ENCODE data around the gene MFAP5. TPM values are rescaled to one million over a fixed set of nuclear protein-coding genes. Genes with fewer than 3 reads are reported as not detected.
"Not testable (repeated sequence)": the region's sequence is repeated elsewhere in the genome, so short reads cannot be mapped to it uniquely, and the experiment has no call there.

Gene MFAP5
- total and polyA plus RNA-seq, 2 donors (not counting 3 experiments of a cell fraction or from before 2014, with no cell fraction given) = 0.39 TPM; not detected in 1

- Histone ChIP-seq H3K9ac (replicated peaks; ENCODE audit: extremely low read depth, insufficient read depth, low read length) (no peak overlapping the region), H3K27ac (ENCODE audit: insufficient read depth, low read depth, low read length) (no peak overlapping the region), H3K4me3 (replicated peaks in 1 of 3; ENCODE audit: insufficient read depth in 1 of 3, low read depth in 1 of 3, low read length in 3 of 3) (no peak overlapping the region), H3K27me3 (ENCODE audit: control insufficient read depth in 2 of 2, insufficient read depth in 2 of 2, low read length in 2 of 2) (peaks cover 8 to 13% of the 10 kb centered on the region in 2 experiments), H3K9me1 (replicated peaks; ENCODE audit: control insufficient read depth, extremely low read depth, insufficient read depth, low read length) (no peaks in the 10 kb centered on the region), H3K9me3 (replicated peaks; ENCODE audit: control insufficient read depth, insufficient read depth, low read length) (no peaks in the 10 kb centered on the region), H3K36me3 (ENCODE audit: control insufficient read depth in 2 of 2, extremely low read depth in 1 of 2, insufficient read depth in 2 of 2, low read length in 2 of 2) (no peaks in the 10 kb centered on the region), H3K4me1 (ENCODE audit: control insufficient read depth, extremely low read depth, insufficient read depth, low read length) (no peaks in the 10 kb centered on the region), H3K4me2 (ENCODE audit: insufficient read depth, low read length) (no peak overlapping the region), H4K20me1 (replicated peaks; ENCODE audit: control insufficient read depth, extremely low read depth, insufficient read depth, low read length) (no peaks in the 10 kb centered on the region), H2AFZ (ENCODE audit: low read depth, low read length) (no peak overlapping the region), H3K79me2 (ENCODE audit: control insufficient read depth, insufficient read depth, low read length) (no peaks in the 10 kb centered on the region)
- intact Hi-C loops (cut with micrococcal nuclease) (no loop called here), dilution Hi-C loops (cut with MboI; ENCODE audit: extremely low pct_ligation_motif_present, low sequenced_read_pairs) (no loop called here)
- BruUV-seq (replicated peaks) = no TSS peak
- CTCF ChIA-PET = no interaction called here
- no peak for TF ChIP-seq MAX (IDR thresholded peaks at IDR 0.05; ENCODE audit: insufficient read depth, insufficient read length)
- no peak for TF ChIP-seq EZH2 (IDR thresholded peaks at IDR 0.05; ENCODE audit: borderline replicate concordance, low read depth, low read length, severe bottlenecking)
- POLR2A ChIA-PET = no interaction called here
- no peak for DNase-seq (ENCODE audit: low read depth, low spot score)
- FAIRE-seq = no peak
Measured at GRCh38 chr12:8637244-8637643, 25.4 kb downstream of the MFAP5 start.

DNA sequence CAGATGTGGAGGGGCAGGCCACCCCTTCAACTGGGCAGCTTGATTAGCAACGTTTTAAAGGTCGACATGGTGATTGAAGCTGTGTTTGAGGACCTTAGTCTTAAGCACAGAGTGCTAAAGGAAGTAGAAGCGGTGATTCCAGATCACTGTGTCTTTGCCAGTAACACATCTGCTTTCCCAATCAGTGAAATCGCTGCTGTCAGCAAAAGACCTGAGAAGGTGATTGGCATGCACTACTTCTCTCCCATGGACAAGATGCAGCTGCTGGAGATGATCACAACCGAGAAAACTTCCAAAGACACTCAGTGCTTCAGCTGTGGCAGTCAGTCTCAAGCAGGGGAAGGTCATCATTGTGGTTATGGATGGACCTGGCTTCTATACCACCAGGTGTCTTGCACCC, 26.0 kb downstream of the MFAP5 start:
- Histone ChIP-seq H3K9me1 (replicated peaks; ENCODE audit: control insufficient read depth, extremely low read depth, insufficient read depth, low read length) (no peaks in the 10 kb centered on the region), H3K4me1 (ENCODE audit: control insufficient read depth, extremely low read depth, insufficient read depth, low read length) (no peaks in the 10 kb centered on the region), H3K79me2 (ENCODE audit: control insufficient read depth, insufficient read depth, low read length) (no peaks in the 10 kb centered on the region), H3K9me3 (replicated peaks; ENCODE audit: control insufficient read depth, insufficient read depth, low read length) (no peaks in the 10 kb centered on the region), H3K4me2 (ENCODE audit: insufficient read depth, low read length) (no peak overlapping the region), H3K27me3 (ENCODE audit: control insufficient read depth in 2 of 2, insufficient read depth in 2 of 2, low read length in 2 of 2) (peaks cover 8 to 13% of the 10 kb centered on the region in 2 experiments), H4K20me1 (replicated peaks; ENCODE audit: control insufficient read depth, extremely low read depth, insufficient read depth, low read length) (no peaks in the 10 kb centered on the region), H2AFZ (ENCODE audit: low read depth, low read length) (no peak overlapping the region), H3K4me3 (replicated peaks in 1 of 3; ENCODE audit: insufficient read depth in 1 of 3, low read depth in 1 of 3, low read length in 3 of 3) (no peak overlapping the region), H3K27ac (ENCODE audit: insufficient read depth, low read depth, low read length) (no peak overlapping the region), H3K36me3 (ENCODE audit: control insufficient read depth in 2 of 2, extremely low read depth in 1 of 2, insufficient read depth in 2 of 2, low read length in 2 of 2) (no peaks in the 10 kb centered on the region), H3K9ac (replicated peaks; ENCODE audit: extremely low read depth, insufficient read depth, low read length) (no peak overlapping the region)
- FAIRE-seq (no peak), DNase-seq (ENCODE audit: low read depth, low spot score) (no peak)
- POLR2A ChIA-PET = no interaction called here
- intact Hi-C loops (cut with micrococcal nuclease) = no loop called here
- no TSS peak for BruUV-seq (replicated peaks)
- CTCF ChIA-PET = no interaction called here
- dilution Hi-C loops (cut with MboI; ENCODE audit: extremely low pct_ligation_motif_present, low sequenced_read_pairs) = no loop called here
- TF ChIP-seq POLR2A (IDR thresholded peaks at IDR 0.05; ENCODE audit: low read depth, low read length) (no peak), MAX (IDR thresholded peaks at IDR 0.05; ENCODE audit: insufficient read depth, insufficient read length) (no peak), MYC (IDR thresholded peaks at IDR 0.05; ENCODE audit: low read depth, low read length) (no peak), EZH2 (IDR thresholded peaks at IDR 0.05; ENCODE audit: borderline replicate concordance, low read depth, low read length, severe bottlenecking) (no peak), GATA2 (IDR thresholded peaks at IDR 0.05; ENCODE audit: insufficient read depth, insufficient read length, low read depth, low read length) (no peak), JUN (IDR thresholded peaks at IDR 0.05; ENCODE audit: borderline replicate concordance, insufficient read depth, insufficient read length, low read depth) (no peak), CTCF (IDR thresholded peaks at IDR 0.05; ENCODE audit: extremely low read depth in 1 of 2, insufficient read depth in 1 of 2, low read depth in 1 of 2, low read length in 2 of 2) (no peak), FOS (IDR thresholded peaks at IDR 0.05; ENCODE audit: borderline replicate concordance, insufficient read depth, low read length) (no peak), POLR2AphosphoS5 (IDR thresholded peaks at IDR 0.05; ENCODE audit: insufficient read depth, low read depth, low read length) (no peak)

DNA sequence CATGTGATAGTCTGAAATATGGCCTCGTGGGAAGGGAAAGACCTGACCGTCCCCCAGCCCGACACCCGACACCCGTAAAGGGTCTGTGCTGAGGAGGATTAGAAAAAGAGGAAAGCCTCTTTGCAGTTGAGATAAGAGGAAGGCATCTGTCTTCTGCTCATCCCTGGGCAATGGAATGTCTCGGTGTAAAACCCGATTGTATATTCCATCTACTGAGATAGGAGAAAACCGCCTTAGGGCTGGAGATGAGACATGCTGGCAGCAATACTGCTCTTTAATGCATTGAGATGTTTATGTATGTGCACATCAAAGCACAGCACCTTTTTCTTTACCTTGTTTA, 26.6 kb downstream of the MFAP5 start:
- not testable (repeated sequence) for H2AFZ ChIP-seq (ENCODE audit: low read depth, low read length); FAIRE-seq
- peaks cover 8 to 13% of the 10 kb centered on the region in 2 experiments for H3K27me3 ChIP-seq (ENCODE audit: control insufficient read depth in 2 of 2, insufficient read depth in 2 of 2, low read length in 2 of 2)

More for the DNA sequence above, 26.6 kb downstream of the MFAP5 start:
- H3K9me1 ChIP-seq (replicated peaks; ENCODE audit: control insufficient read depth, extremely low read depth, insufficient read depth, low read length); DNase-seq (ENCODE audit: low read depth, low spot score); BruUV-seq (replicated peaks); dilution Hi-C loops (cut with MboI; ENCODE audit: extremely low pct_ligation_motif_present, low sequenced_read_pairs); POLR2A ChIA-PET; H3K9me3 ChIP-seq (replicated peaks; ENCODE audit: control insufficient read depth, insufficient read depth, low read length); H3K36me3 ChIP-seq (ENCODE audit: control insufficient read depth in 2 of 2, extremely low read depth in 1 of 2, insufficient read depth in 2 of 2, low read length in 2 of 2); H4K20me1 ChIP-seq (replicated peaks; ENCODE audit: control insufficient read depth, extremely low read depth, insufficient read depth, low read length); H3K79me2 ChIP-seq (ENCODE audit: control insufficient read depth, insufficient read depth, low read length); H3K4me3 ChIP-seq (replicated peaks in 1 of 3; ENCODE audit: insufficient read depth in 1 of 3, low read depth in 1 of 3, low read length in 3 of 3); intact Hi-C loops (cut with micrococcal nuclease); H3K9ac ChIP-seq (replicated peaks; ENCODE audit: extremely low read depth, insufficient read depth, low read length); CTCF ChIA-PET; H3K4me1 ChIP-seq (ENCODE audit: control insufficient read depth, extremely low read depth, insufficient read depth, low read length); H3K4me2 ChIP-seq (ENCODE audit: insufficient read depth, low read length); H3K27ac ChIP-seq (ENCODE audit: insufficient read depth, low read depth, low read length): not testable (repeated sequence)

Measured in endothelial cell of umbilical vein (primary cell).